GM19238 (cell line): ENCODE data around the gene RPAP3.
A peak's percentile ranks its signal among the peaks of the same experiment; 100 is the strongest.

Experiments used
- DNase-seq: peaks from one replicate; pipeline ENCODE4 v3.0.0; 2011; ENCODE audit warnings: low spot score; ENCODE audit not compliant: insufficient read length

Gene RPAP3

GRCh38 chr12:47705566-47706425 lies at the start of gene RPAP3:
RPAP3 (minus strand) TSS chr12:47706030; CDS start chr12:47702840, 3,190 bp downstream.
- peak; percentile 84 for DNase-seq

- DNase-seq, result no peak
These were observed 49.1 kb upstream of the RPAP3 start for GRCh38 chr12:47754881-47755280.

- DNase-seq, result no peak
These were observed 48.3 kb upstream of the RPAP3 start for GRCh38 chr12:47754126-47754525.

- DNase-seq, result no peak
These were observed 47.5 kb upstream of the RPAP3 start for GRCh38 chr12:47753021-47754001.

- DNase-seq, result no peak
These were observed 46.7 kb upstream of the RPAP3 start for GRCh38 chr12:47752552-47752951.

- no peak for DNase-seq
These were observed 46.3 kb upstream of the RPAP3 start for GRCh38 chr12:47752121-47752520.

GRCh38 chr12:47751561-47751960 lies 45.7 kb upstream of the RPAP3 start:
- no peak for DNase-seq

- no peak for DNase-seq
These were observed 45.2 kb upstream of the RPAP3 start for GRCh38 chr12:47750916-47751470.

- no peak for DNase-seq
These were observed 44.5 kb upstream of the RPAP3 start for GRCh38 chr12:47750229-47750798.

GRCh38 chr12:47748899-47749298 lies 43.1 kb upstream of the RPAP3 start:
- no peak for DNase-seq

GRCh38 chr12:47748507-47748828 lies 42.6 kb upstream of the RPAP3 start:
- no peak for DNase-seq

- no peak for DNase-seq
These were observed 42.0 kb upstream of the RPAP3 start for GRCh38 chr12:47747596-47748506.

GRCh38 chr12:47747126-47747525 lies 41.3 kb upstream of the RPAP3 start:
- DNase-seq, result no peak

GRCh38 chr12:47746523-47746922 lies 40.7 kb upstream of the RPAP3 start:
- DNase-seq, result no peak

GRCh38 chr12:47746073-47746472 lies 40.2 kb upstream of the RPAP3 start:
- DNase-seq, result no peak

- no peak for DNase-seq
These were observed 39.7 kb upstream of the RPAP3 start for GRCh38 chr12:47745485-47746041.

GRCh38 chr12:47744778-47745436 lies 39.1 kb upstream of the RPAP3 start:
- no peak for DNase-seq

- DNase-seq, result no peak
These were observed 38.3 kb upstream of the RPAP3 start for GRCh38 chr12:47744005-47744651.

GRCh38 chr12:47743311-47743860 lies 37.6 kb upstream of the RPAP3 start:
- DNase-seq, result no peak
